NCI-H2107 (cell line): Measurements from ENCODE around the gene RPL10.

Source experiments
- DNase-seq: peaks from one replicate; lab custom pipeline; 2025; lab: John Stamatoyannopoulos, UW

Gene RPL10

DNA sequence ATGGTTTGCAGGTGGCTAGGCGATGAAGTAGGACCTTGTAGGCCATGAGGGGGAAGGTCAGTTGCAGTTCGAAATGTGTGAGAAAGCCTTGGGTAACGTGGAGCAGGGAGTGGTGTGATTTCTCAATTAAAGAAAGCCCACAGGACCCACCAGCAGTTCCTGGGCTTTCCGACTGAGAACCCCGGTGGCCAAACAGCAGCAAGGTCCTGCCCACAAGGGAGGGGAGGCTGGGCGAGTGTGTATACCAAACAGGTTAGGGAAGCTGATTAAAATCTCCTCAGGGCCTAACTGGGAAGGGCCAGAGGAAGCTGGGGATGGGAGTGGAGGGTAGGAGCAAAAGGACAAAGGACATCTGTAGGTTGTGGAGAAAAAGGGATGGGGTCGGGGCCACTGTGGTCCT is 32.7 kb downstream of the RPL10 start:
- no peak for DNase-seq

DNA sequence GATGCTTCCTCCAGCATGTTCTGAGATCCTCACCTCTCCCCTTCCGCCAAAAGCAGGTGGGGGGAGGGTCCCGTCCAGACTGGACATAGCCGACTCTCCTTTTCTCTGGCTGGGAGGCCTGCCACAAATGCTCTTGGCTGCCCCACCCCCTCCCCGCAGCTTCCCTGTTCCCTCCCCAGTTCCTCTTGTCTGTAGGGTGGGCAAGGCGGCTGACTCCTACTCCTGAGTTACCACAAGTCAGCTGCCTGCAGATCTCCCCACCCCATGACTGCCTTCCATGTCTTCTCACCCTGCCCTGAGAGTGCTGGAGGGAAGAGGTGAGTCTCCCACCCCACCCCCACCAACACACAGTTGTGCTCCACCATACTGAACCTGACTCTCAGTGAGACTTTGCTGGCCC is 33.2 kb downstream of the RPL10 start:
- no peak for DNase-seq

DNA sequence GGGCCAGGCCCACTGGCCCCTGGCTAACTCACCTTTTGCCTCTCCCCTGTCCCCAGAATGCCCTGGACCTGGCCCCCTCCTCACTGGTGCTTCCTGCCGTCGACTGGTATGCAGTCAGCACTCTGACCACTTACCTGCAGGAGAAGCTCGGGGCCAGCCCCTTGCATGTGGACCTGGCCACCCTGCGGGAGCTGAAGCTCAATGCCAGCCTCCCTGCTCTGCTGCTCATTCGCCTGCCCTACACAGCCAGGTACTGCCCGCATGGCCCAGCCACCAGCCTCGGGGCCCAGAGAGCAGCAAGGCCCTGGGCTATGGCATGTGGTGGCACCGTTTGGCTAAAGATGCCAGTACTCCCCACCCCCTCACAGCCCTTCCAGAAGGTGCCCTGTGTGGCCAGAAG is 34.0 kb downstream of the RPL10 start:
- DNase-seq, result no peak

DNA sequence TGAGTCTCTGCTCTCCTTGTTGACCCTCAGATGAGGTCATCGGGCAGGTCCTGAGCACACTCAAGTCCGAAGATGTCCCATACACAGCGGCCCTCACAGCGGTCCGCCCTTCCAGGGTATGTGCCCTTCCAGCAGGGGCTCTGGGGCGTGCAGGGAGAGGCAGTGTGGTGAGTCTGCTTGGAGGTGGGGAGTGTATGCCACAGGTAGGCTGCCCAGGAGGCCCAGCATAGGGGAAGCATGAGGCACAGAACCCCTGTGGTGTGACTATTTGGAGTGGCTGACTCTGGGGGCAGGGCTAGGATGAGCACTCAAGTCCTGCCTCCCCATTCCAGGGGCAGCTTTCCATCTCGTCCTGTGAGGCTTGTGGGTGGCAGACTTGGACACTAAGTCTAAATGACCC is 35.4 kb downstream of the RPL10 start:
- no peak for DNase-seq

DNA sequence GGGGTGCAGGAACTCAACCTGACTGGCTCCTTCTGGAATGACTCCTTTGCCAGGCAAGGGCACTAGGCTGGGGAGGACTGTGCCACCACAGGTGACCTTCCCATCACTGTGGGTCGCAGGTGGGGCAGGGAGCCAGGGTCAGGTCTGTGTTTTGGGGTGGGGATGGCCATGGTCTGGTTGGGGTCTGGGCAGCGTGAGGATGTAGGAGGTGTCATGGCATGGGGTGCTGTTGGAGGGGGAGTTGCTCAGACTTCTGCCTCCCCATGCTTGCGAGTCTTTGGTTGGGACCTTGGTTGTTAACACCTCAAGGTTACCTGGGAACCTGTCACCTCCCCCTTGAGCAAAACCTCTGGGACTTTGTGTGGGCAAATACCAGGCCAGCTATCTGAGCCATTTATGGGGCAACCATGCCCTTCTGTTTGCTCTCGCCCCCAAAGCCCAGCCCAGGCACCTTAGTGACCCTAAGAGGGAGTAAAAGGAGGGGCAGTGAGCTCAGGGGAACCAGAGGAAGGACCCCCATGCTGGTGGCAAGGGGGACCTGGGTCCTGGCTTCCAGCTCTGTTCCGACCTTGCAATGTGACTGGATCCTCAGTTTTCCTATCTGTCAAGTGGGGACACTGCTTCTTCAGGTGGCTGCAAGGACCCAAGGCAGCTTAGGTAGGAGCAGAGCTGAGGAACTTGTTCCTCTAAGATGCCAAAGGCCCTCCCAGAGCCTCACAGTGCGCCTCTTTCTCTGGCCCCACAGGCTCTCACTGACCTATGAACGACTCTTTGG is 36.4 kb downstream of the RPL10 start:
- DNase-seq, result no peak

DNA sequence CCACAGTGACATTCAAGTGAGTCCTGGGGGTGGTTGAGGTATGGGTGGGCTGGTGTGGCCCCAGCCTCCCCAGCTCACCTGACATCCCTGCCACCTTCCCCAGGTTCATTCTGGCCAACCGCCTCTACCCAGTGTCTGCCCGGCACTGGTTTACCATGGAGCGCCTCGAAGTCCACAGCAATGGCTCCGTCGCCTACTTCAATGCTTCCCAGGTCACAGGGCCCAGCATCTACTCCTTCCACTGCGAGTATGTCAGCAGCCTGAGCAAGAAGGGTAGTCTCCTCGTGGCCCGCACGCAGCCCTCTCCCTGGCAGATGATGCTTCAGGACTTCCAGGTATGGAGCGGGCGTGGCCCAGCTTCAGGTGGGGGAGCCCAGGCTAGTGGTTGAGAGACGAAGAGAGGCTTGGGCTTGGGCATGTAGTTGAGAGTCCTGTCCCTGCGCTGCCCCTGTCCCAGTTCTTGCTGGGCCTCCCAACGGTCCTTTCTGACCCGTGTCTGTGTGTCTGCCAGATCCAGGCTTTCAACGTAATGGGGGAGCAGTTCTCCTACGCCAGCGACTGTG is 37.1 kb downstream of the RPL10 start:
- no peak for DNase-seq

DNA sequence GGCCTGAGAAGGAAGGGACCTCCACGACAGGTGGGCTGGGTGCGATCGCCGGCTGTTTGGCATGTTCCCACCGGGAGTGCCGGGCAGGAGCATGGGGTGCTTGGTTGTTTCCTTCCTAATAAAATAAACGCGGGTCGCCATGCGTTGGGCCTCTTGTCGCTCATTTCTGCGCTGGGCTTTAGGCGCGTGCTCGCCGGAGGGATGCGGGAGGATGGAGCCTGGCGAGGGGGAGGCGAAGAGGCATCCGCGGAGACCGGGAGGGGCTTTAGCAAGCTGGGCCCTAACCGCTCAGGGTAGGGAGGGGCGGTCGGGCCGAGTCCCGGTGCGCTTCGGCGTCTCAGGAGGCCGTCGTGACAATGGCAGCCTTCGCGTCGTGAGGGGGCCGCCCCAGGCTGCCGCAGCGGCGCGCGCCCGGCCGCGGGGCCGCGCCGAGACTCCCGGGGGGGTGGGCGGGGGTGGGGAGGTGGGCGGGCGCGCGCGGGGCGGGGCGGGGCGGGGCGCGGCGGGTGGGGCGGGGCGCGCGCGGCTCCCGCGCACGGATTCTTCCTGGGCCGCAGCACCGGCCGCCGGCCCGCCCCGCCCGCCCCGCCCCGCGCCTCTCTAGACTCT is 38.3 kb downstream of the RPL10 start:
- DNase-seq, result peak; percentile 42

DNA sequence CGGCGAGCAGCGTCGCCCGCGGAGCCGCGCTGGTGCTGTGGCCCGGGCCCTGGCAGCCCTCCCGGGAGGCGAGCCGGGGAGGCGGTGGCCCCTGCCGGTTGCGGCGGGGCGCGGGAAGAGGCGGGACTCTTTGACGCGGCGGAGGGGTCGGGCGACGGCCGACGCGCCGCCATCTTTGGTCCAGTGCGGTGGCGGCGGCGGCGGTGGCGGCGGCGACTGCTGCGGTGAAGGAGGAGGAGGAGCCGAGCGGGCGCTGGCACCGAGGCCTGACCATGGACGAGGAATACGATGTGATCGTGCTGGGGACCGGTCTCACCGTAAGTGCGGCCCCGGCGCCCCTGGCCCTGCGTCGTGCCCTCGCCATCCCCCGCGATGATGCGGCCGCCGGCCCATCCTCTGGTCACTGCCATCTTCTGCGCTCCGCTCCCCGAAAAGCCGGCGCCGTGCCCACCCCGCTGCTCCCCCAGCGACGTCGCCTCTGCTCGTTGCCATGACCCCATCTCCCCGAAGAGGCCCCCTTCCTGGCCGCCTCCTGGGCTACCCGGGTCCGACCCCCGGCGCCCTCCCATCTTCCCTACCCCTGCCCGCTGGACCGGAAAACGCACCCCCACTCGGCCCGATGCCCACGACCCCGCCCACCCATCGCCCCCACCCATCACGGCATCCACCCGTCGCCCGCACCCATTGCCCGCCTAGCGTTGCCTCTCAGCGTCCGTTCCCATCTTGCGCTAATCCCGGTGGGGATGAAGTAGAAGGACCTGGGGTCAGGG is 39.0 kb downstream of the RPL10 start, which contains the start of gene GDI1:
GDI1 (plus strand) TSS at position 172 of the 770 bp plus-strand sequence; CDS start at position 273, 101 bp downstream.
- DNase-seq, result no peak

DNA sequence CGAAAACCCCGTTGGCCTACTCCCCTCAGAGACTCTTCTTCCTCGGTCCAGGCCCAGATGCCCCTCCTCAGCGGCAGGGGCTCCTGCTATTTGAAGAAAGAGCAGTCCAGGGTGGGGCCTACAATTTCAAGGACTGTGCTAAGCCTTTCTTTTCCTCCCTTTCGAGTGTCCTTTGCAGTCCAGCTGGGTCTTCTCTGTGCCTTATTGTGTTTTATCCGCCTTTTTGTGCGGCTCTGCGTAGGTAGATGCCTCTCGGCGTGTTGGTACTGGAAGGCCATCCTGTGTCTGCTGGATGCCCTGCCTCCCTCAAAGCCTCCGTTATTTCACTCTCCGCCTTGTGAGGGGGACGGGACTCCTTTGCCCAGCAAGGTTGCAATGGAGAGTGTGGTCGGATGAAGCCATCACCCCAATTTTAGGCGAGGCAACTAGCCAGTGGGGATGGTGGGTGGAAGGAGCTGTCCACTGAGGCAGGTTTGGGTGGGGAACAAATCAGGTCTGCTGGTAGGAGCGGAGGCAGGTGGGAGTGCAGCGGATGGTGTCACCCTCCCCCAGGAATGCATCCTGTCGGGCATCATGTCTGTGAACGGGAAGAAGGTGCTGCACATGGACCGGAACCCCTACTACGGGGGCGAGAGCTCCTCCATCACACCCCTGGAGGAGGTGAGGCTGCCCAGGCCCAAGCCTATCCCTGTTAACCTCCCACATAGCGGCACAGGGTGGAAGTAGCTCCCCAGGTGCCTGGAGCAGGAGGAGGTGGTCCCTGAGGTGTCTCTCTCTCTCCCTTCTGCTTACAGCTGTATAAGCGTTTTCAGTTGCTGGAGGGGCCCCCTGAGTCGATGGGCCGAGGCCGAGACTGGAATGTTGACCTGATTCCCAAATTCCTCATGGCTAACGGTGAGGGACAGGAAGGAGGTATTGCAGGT is 40.1 kb downstream of the RPL10 start:
- no peak for DNase-seq

DNA sequence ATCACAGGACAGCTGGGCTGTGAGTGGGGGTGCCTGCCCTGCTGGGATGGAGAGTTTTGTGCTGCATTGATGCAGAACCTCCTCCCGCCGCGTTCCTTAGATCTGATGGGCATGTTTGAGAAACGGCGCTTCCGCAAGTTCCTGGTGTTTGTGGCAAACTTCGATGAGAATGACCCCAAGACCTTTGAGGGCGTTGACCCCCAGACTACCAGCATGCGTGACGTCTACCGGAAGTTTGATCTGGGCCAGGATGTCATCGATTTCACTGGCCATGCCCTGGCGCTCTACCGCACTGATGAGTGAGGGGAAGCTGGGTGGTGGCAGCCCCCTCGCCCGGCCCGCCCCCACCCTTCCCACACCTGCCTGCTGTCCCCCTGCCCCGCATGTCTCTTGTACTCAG is 41.7 kb downstream of the RPL10 start:
- no peak for DNase-seq

DNA sequence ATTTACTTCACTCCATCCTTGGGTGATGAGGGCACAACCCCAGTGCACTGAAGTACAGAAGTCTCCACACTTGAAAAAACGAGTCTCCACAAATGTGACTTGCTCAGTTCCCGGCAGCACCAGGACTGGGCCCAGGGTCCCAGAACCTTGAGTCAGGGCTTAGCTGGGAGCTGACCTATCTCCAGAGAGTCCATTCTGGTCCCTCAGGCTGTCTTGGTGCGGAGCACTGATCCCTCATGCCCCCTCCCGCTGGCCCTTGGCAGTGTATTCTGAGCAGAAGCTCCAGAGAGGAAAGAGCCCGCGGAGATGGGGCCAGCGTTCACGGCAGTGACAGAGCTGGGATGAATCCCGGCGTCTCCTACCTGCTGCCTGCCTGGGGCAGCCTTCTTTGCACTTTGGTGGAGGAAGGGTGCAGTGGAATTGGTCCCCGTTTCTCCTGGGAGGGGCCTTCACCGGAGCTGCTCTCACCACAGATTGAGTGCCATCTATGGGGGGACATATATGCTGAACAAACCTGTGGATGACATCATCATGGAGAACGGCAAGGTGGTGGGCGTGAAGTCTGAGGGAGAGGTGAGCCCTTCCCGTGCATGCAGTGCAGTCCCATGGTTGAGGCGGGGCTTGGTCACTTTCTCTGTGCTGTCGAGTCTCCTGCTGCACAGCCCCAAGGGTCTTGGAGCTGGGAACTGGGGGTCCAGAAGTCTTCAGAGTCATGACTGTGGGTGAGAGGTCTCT is 42.6 kb downstream of the RPL10 start:
- DNase-seq, result no peak

DNA sequence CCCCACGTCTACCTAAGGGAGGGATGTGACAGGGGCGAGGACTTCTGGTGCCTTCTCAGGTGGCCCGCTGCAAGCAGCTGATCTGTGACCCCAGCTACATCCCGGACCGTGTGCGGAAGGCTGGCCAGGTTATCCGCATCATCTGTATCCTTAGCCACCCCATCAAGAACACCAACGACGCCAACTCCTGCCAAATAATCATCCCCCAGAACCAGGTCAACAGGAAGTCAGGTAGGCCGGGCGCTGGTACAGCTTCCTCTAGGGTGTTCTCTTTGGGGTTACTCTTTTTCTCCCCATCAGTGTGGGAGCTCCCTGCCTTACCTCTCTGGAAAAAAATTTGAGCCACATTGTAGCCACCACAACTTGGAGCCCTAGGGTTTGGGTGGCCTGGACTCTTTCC is 43.4 kb downstream of the RPL10 start:
- DNase-seq, result no peak

DNA sequence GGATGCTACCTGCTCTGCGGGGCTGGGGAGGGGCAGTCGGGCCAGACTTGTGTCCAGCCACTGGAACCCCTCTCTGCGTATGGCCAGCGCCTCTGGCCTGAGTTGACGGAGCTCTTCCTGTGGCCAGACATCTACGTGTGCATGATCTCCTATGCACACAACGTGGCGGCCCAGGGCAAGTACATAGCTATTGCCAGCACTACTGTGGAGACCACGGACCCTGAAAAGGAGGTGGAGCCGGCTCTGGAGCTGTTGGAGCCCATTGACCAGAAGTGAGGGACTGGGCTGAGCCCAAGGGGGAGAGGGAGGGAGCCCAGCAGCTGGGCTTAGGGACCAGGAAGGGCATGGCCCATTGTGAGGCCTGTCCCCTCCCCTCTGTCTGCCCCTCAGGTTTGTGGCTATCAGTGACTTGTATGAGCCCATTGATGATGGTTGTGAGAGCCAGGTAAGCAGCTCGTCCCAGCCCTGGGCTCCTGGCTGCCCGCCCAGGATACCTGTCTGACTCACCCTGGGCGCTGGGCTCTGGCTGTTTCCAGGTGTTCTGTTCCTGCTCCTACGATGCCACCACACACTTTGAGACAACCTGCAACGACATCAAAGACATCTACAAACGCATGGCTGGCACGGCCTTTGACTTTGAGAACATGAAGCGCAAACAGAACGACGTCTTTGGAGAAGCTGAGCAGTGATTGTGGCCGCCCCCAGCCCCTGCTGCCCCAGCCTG is 44.0 kb downstream of the RPL10 start:
- DNase-seq, result no peak

DNA sequence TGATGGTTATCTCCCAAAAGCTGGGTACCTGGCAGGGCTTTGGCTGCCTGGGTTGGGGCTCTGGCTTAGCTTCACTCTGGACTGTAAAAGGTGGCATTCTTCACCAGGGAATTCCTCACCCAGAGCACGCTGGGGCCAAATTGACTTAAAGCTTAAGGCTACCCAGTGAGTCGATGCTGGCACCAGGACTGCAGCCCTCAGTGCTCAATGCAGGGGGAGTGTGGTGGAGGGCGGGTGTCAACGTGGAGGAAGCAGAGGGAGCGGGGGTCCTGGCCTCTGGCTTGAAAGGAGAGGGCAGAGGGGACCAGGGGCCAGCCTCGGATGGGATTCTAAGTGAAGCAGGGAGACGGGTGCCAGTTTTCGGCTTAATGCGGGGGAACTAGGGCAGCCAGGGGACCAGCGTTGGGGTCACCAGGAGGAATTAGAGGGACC is 45.3 kb downstream of the RPL10 start:
- no peak for DNase-seq

DNA sequence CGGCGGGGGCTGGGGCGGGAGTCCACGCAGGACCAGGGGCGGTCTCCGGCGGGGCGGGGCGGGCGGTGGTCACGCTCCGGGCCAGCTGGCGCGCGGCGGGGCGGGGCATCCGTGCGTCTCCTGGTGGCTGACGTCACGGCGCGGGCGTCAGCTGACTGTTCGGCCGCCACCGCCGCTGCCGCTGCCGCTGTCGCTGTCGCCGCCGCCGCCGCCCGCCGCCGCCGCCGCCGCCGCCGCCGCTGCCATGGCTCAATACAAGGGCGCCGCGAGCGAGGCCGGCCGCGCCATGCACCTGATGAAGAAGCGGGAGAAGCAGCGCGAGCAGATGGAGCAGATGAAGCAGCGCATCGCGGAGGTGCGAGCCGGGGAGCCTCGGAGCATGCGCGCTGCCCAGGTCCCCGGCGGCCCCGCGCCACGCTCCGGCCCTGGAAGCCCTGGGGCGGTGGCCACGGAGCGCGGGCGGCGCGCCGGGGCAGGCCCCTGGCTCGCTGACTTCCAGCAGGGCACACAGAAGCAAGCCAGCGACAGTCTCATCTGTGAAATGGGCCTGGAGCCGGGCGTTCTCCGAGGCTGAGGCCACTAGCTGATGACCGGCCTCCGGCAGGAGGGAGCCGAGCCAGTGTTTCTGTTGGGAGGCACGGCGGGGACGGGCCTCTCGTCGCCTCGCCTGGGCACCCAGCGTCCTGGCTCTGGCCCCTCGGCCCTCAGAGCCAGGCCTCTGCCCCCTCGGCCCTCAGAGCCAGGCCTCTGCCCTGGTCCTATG is 46.0 kb downstream of the RPL10 start, which contains the start of gene FAM50A:
FAM50A (plus strand) TSS at position 150 of the 763 bp plus-strand sequence; CDS start at position 245, 95 bp downstream.
- DNase-seq, result peak; percentile 48

DNA sequence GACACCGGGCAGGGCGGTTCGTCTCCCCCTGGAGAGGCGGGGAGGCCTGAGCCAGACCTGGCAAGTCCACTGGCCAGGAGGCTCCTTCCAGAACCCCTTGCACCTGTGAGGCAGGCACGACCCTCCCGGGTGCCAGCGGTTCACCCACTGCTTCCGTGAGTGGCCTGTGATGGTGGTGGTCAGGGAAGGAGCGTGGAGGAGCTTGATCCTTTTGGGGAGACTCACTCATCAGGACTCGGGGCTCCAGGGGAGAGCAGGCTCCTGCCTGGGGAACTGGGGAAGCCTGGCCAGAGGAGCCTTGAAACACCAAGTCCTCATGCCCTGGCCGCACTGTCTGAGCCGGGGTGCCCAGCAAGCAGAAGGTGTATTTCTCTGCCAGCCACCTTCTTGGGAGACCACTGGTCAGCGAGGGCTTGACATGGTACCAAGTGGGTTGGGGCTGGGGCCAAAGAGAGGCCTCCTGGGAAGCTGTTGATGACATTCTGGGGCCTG is 46.6 kb downstream of the RPL10 start:
- no peak for DNase-seq

DNA sequence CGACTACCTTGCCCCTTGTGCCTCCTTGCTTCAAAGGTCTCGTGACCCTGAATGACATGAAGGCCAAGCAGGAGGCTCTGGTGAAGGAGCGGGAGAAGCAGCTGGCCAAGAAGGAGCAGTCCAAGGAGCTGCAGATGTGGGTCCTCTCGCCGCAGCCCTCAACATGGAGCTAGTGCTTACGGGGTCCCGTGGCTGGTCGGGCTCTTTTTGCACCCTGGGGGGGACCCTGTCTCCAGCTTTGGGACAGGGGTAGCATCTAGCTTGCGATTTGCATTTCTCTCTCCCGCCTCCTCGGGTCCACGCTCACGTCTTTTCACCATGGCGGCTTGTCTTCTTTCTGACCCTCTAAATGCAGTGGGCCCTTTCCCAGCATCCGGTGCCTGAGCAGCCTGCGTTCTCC is 47.6 kb downstream of the RPL10 start:
- DNase-seq, result no peak

DNA sequence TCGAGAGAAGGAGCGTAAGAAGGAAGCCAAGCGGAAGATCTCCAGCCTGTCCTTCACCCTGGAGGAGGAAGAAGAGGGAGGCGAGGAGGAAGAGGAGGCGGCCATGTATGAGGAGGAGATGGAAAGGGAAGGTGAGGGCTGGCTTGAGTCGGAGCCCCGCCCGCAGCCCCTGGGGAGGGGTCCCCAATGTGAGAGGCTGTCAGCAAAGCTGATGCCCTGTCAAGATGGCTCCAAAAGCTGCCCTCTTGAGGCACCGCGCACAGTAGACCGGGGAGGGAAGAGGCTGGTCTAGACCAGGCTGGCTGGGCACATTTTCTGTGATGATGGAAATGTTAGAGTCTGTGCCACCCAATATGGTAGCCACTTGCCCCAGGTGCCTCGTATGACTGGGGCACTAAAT is 48.3 kb downstream of the RPL10 start:
- no peak for DNase-seq

DNA sequence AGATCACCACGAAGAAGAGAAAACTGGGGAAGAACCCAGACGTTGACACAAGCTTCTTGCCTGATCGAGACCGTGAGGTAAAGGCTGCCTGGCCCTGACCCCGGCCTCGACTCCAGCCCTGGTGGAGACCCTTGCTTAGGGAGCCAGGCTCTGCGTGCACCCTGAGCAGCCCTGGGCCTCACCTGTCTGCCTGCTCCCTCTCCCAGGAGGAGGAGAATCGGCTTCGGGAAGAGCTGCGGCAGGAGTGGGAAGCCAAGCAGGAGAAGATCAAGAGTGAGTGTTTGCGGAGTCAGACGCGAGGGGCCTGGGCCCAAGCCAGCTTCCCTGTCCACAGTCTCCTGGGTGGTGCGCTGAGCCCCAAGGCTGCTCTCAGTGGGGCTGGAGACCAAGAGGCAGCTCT is 50.3 kb downstream of the RPL10 start:
- DNase-seq, result no peak
